Parathyroid adenoma (tissue), 2 donors: Measurements from ENCODE around the gene GOLGA3.
"Not testable (repeated sequence)": the region's sequence is repeated elsewhere in the genome, so short reads cannot be mapped to it uniquely, and the experiment has no call there.

Experiments used
- H2AFZ ChIP-seq: fragments of 300-600 bp; sonication (generic); one replicate; pipeline ENCODE4 v1.7.0; 2017; ENCODE audit warnings: antibody characterized with exemption, mild to moderate bottlenecking
- H3K27ac ChIP-seq: fragments of 300-600 bp; sonication (generic); one replicate; pipeline ENCODE4 v1.7.0; 2017
- H3K27me3 ChIP-seq: fragments of 300-600 bp; sonication (generic); one replicate; pipeline ENCODE4 v1.7.0; 2017; ENCODE audit warnings: low read length; ENCODE audit not compliant: control insufficient read depth, insufficient read depth
- H3K36me3 ChIP-seq: fragments of 300-600 bp; sonication (generic); one replicate; pipeline ENCODE4 v1.7.0; 2017; ENCODE audit warnings: low read length; ENCODE audit not compliant: control insufficient read depth, insufficient read depth
- H3K4me1 ChIP-seq: fragments of 300-600 bp; sonication (generic); one replicate; pipeline ENCODE4 v1.7.0; 2017; ENCODE audit warnings: control low read depth
- H3K4me2 ChIP-seq: fragments of 300-600 bp; sonication (generic); one replicate; pipeline ENCODE4 v1.7.0; 2017; ENCODE audit warnings: low read length
- H3K4me3 ChIP-seq: fragments of 300-600 bp; sonication (generic); one replicate; pipeline ENCODE4 v1.7.0; 2017; ENCODE audit warnings: low read depth, low read length
- H3K79me2 ChIP-seq: fragments of 300-600 bp; sonication (generic); one replicate; pipeline ENCODE4 v1.7.0; 2017; ENCODE audit warnings: control low read depth
- H3K9ac ChIP-seq: fragments of 300-600 bp; sonication (generic); one replicate; pipeline ENCODE4 v1.7.0; 2017; ENCODE audit warnings: mild to moderate bottlenecking
- H3K9me3 ChIP-seq: fragments of 300-600 bp; sonication (generic); one replicate; pipeline ENCODE4 v1.7.0; 2017; ENCODE audit warnings: low read length; ENCODE audit not compliant: control insufficient read depth
- TF ChIP-seq, protein P1 (sequence below): fragments of 300-600 bp; sonication (generic); IDR thresholded peaks from one replicate; pipeline ENCODE4 v1.7.0; 2017; ENCODE audit warnings: antibody characterized with exemption, mild to moderate bottlenecking
- donor health status: primary hyperparathyroidism.

The GOLGA3 gene

DNA sequence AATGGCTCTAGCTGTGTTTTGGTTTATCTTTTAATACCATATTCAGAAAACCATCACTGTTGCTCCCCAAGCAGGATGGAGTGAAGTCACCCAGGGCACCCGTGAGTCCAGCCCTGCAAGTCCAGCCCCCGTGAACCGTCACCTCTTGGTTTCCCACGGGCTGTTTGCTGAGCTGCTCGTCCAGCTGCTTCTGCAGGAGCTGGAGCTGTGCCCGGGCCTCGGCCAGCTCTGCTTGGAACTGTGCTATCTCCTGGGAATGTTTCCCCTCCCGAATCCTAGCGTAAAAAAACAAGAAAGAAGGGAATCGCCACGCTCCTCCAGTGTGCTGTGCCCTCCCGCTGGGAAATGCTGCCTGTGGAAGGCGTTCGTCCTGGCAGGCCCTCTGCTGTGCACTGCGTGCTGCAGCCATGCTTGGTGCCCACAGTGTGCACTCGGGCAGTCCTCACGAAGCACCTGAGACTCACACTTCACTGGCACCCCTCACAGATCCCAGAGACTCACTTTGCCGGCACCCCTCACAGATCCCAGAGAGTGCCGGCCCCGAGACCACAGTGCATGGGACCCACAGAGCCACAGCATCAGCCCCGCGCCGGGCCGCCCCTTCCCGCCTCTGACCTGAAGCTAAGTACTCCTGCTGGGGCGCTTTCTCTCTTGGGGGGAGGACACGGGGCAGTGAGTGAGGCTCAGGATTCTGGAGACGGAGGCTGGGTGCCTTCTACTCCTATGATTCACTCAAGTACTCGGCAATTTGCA is 51.7 kb downstream of the GOLGA3 start:
- Histone ChIP-seq H3K4me2 (no peak overlapping the region), H3K9me3 (no peaks in the 10 kb centered on the region), H3K9ac (no peak overlapping the region), H3K4me1 (no peaks in the 10 kb centered on the region), H3K36me3 (no peaks in the 10 kb centered on the region), H3K27me3 (no peaks in the 10 kb centered on the region), H3K79me2 (no peaks in the 10 kb centered on the region), H2AFZ (no peak overlapping the region), H3K4me3 (no peak overlapping the region), H3K27ac (no peak overlapping the region)
- TF ChIP-seq, protein P1, sequence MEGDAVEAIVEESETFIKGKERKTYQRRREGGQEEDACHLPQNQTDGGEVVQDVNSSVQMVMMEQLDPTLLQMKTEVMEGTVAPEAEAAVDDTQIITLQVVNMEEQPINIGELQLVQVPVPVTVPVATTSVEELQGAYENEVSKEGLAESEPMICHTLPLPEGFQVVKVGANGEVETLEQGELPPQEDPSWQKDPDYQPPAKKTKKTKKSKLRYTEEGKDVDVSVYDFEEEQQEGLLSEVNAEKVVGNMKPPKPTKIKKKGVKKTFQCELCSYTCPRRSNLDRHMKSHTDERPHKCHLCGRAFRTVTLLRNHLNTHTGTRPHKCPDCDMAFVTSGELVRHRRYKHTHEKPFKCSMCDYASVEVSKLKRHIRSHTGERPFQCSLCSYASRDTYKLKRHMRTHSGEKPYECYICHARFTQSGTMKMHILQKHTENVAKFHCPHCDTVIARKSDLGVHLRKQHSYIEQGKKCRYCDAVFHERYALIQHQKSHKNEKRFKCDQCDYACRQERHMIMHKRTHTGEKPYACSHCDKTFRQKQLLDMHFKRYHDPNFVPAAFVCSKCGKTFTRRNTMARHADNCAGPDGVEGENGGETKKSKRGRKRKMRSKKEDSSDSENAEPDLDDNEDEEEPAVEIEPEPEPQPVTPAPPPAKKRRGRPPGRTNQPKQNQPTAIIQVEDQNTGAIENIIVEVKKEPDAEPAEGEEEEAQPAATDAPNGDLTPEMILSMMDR: no peak

DNA sequence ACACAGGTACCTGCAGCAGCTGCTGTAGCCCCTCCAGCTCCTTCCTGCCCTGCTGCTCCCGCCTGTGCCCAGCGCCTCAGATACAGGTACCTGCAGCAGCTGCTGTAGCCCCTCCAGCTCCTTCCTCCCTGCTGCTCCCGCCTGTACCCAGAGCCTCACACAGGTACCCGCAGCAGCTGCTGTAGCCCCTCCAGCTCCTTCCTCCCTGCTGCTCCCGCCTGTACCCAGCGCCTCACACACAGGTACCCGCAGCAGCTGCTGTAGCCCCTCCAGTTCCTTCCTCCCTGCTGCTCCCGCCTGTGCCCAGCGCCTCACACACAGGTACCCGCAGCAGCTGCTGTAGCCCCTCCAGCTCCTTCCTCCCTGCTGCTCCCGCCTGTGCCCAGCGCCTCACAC is 52.4 kb downstream of the GOLGA3 start:
- H3K9ac ChIP-seq, H3K79me2 ChIP-seq, H3K4me2 ChIP-seq, H3K4me3 ChIP-seq, H2AFZ ChIP-seq, H3K4me1 ChIP-seq, H3K36me3 ChIP-seq, H3K27ac ChIP-seq, H3K27me3 ChIP-seq, H3K9me3 ChIP-seq: not testable (repeated sequence)

DNA sequence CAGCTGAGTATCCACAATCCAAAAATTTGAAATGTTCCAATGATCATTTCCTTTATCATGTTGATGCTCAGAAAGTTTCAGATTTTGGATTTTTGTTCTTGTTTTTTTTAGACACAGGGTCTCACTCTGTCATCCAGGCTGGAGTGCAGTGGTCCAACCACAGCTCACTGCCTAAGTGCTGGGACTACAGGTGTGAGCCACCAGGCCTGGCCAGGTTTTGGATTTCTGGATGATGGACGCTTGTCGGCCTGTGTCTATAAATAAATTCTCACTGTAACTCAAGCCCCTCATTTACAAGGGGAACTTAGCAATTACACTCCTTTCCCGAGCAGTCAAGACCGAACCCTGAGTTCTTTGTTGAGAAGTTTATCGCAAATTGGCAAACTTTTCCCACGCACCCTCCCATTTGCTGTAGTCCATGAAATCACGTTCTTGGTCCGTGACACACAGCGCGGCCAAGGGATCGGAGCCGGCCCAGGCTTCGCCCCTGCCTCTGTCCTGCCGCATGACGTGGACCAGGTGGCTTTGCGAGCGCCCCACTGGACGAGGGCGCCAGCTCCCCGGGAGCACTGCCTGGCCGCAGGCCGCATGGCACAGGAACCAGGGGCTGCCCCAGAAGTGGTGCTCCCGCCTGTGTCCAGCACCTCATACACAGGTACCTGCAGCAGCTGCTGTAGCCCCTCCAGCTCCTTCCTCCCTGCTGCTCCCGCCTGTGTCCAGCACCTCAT is 53.0 kb downstream of the GOLGA3 start:
- Histone ChIP-seq H3K9ac (no peak overlapping the region), H3K27me3 (no peaks in the 10 kb centered on the region), H2AFZ (no peak overlapping the region), H3K79me2 (no peaks in the 10 kb centered on the region), H3K27ac (no peak overlapping the region), H3K9me3 (no peaks in the 10 kb centered on the region), H3K4me1 (no peaks in the 10 kb centered on the region), H3K4me2 (no peak overlapping the region), H3K4me3 (no peak overlapping the region), H3K36me3 (no peaks in the 10 kb centered on the region)
- TF ChIP-seq, protein P1: no peak

DNA sequence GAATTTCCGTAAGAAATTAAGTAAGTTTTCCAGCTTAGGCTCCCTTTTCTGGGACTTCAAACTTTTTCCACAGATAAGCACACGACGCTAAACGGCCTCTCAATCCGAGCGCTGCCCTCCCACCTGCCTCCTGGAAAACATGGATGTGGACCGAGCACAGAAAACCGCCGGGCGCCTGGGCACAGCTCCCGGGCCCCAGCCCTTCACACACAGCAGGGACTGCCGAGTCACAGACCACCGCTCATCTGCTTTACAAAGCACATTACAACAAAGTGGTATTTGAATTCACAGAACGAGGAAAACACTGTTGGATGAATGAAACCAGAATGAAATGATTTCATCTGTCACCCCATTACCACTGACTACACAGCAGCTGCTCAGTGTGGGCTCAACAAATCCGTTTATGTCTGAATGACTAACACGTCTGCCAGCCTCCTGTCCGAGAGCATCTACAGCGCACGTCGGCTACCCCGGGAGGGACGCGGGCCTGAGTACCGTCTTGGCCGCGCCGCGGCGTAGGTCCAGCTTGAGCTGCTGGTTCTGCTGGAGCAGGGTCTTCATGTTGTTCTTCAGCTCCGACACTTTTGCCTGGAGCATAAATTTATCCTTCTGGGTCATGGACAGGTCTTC is 53.9 kb downstream of the GOLGA3 start:
- TF ChIP-seq, protein P1: no peak

DNA sequence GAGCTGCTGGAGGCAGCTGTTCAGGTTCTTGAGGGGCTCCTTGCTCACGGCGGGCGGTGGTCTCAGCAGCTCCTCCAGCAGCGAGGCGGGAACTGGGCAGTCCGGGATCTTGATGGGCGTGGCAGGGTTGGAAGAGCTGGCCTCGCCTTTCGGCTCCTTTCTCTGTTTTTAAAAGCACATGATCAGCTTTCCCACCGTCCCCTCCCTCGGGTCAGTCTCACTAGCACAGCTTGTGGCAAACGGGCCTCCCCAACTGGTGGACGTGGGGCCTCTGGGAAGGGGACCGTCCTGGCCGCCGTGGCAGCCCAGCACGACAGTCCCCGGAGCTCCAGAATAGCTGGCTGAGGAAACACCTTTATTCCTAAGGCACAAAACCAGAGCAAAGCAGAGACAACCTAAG is 54.5 kb downstream of the GOLGA3 start:
- Histone ChIP-seq H3K4me1 (no peaks in the 10 kb centered on the region), H3K9me3 (no peaks in the 10 kb centered on the region), H2AFZ (no peak overlapping the region), H3K4me3 (no peak overlapping the region), H3K36me3 (no peaks in the 10 kb centered on the region), H3K79me2 (no peaks in the 10 kb centered on the region), H3K27me3 (no peaks in the 10 kb centered on the region), H3K27ac (no peak overlapping the region), H3K9ac (no peak overlapping the region), H3K4me2 (no peak overlapping the region)
- TF ChIP-seq, protein P1: no peak

More for the DNA sequence above, 53.9 kb downstream of the GOLGA3 start:
- Histone ChIP-seq H3K27me3 (no peaks in the 10 kb centered on the region), H3K4me2 (no peak overlapping the region), H2AFZ (no peak overlapping the region), H3K79me2 (no peaks in the 10 kb centered on the region), H3K4me3 (no peak overlapping the region), H3K9me3 (no peaks in the 10 kb centered on the region), H3K27ac (no peak overlapping the region), H3K4me1 (no peaks in the 10 kb centered on the region), H3K9ac (no peak overlapping the region), H3K36me3 (no peaks in the 10 kb centered on the region)
